GM19043 (cell line): ENCODE data around the gene FSD1.
"Not testable (repeated sequence)": the region's sequence is repeated elsewhere in the genome, so short reads cannot be mapped to it uniquely, and the experiment has no call there.

Experiments used
- ATAC-seq: cut with Tn5 transposase; IDR thresholded peaks from one replicate; pipeline ENCODE4 v1.9.1; 2021; ENCODE audit warnings: low read depth; ENCODE audit not compliant: unreplicated experiment

FSD1 gene

DNA sequence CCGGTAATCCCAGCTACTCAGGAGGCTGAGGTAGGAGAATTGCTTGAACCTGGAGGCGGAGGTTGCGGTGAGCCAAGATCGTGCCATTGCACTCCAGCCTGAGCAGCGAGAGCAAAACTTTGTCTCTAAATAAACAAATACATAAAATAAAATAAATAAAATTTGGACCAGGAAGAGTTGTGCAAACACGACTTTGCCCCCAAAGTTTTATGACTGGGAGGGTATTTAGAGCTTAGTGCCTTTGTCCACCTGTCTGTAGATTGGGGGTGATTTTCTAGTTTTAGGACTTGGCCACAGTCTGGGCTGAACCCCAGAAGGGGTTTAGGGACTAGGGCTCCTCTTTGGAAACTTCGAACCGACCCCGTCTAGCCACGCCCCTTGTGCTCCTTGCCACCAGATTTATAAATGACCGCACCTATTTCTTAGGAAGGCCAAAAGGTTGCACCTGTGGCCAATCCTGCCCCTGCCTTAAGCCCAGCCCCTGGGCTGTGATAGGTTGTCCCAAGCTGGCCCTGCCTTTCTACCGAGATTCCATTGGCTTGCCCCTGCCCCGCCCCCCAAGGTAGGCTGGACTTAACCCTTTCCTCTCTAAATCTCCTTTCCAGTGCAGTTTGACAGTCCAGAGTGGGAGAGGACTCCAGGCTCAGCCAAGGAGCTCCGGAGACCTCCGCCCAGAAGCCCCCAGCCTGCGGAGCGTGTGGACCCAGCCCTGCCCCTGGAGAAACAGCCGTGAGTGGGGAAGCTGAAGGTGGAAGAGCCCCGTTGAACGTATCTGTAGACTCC lies 20.0 kb upstream of the FSD1 start:
- no peak for ATAC-seq

DNA sequence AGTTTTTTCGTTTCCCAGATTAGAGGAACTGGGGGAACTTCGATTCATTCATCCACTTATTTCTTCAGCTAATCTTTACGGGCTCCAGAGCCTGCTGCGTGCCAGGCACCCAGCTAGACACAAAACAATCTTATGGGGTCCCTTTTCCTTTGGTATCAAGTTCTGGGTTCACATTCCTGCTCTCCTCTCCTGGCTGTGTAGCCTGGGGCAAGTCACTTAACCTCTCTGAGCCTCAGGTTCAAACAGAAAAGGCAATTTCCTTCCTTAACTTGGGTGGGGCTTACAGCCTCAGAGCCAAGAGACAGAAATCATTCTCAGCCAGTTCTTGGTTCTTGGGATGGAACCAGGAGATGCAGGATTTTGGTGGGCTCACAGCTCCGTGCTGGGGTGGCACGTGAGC lies 19.4 kb upstream of the FSD1 start:
- ATAC-seq = no peak

DNA sequence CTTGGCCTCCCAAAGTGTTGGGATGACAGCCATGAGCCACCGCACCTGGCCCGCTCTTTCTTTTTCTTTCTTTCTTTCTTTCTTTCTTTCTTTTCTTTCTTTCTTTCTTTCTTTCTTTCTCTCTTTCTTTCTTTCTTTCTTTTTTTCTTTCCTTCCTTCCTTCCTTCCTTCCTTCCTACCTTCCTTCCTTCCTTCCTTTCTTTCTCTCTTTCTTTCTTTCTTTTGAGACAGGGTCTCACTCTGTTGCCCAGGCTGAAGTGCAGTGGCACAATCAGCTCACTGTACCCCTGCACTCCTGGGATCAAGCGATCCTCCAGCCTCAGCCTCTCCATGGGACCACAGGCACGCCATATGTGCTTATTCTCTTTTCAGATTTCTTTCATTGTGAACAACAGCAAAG lies 18.3 kb upstream of the FSD1 start:
- ATAC-seq = not testable (repeated sequence)

DNA sequence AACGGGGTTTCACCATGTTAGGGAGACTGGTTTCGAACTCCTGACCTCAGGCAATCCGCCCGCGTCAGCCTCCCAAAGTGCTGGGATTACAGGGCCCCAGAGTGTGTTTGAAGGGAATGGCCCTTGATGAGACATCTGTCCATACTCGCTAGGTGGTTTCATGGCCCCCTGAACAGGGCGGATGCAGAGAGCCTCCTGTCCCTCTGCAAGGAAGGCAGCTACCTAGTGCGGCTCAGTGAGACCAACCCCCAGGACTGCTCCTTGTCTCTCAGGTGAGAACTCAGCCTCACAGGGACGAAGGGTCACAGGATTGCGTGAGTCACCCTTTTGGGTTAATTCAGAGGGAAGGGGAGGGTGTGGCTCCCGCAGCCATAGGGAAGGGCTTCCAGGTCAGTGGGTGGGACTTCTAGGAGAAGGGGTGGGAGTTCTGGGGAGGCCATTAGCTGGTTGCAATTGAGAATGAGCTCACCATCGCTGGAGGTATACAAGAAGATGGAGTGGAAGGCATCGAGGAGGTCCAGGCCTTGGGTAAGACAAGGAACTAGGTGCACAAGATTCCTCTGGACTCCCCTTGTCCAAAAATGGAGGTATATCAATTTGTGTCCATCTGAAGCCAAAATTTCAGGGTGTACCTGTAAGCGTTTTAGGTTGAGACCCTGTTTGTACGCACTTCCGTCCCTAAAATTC lies 16.2 kb upstream of the FSD1 start:
- ATAC-seq = no peak

DNA sequence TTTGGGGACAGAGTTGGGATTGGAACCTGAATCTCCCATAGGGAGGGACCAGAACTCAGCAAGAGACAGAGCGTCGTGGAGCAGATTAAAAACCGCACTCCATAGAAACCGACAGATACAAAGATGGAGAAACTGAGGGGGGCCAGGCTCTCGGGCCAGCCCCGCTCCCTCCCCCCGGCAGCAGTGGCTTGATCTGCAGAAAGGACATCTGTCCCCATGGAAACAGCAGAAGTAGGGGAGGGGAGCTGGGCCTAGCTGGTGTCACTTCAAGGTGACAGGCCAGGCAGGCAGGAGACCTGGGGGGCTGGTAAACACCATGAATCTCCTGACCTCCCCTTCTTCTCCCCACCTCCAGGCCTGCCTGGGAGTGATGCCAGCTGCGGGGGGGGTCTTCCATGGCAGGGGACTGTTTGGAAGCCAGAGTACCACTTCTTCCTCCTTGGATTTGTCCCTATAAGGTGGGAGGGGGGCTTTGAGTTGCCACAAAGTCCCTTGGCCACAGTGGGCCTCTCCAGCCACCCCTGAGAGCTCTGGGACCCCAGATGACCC lies 13.1 kb upstream of the FSD1 start:
- ATAC-seq = no peak

DNA sequence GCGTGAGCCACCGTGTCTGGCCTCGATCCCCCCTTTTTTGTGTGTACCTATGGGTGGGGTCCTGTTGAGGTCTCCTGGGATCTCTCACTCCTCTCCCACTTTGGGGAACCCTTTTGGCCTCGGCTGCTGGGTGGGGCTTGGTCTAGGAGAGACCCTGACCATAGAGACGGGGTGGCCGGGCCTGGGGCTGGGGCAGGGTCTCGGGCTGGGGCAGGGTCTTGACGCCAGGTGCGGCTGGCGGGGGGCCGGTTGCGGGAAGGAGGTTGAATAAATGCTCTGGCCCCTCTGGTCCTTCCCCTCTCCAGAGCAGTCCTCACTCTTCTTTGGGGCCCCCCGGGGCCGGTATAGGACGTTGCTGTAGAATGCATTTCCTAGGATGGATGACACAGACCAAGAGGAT lies 11.9 kb upstream of the FSD1 start:
- no peak for ATAC-seq

DNA sequence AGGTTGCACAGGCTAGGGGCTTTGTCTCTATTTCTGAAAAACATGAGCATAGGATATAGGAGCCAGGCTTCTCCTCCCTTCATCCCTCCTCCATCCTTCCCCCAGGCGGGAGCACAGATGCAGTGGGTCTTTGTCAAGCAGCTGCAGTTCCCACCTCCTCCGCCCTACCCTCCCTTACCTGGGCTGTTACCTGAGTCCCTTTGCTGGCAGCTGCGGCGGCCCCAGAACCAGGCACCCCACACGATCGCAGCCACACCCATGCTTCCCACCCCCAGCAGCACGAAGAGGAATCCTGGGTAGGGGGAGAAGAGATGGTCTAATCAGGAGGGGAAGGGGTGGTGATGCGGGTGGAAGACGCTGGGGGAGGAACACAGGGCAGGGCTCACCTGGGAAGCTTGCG lies 10.0 kb upstream of the FSD1 start:
- no peak for ATAC-seq

DNA sequence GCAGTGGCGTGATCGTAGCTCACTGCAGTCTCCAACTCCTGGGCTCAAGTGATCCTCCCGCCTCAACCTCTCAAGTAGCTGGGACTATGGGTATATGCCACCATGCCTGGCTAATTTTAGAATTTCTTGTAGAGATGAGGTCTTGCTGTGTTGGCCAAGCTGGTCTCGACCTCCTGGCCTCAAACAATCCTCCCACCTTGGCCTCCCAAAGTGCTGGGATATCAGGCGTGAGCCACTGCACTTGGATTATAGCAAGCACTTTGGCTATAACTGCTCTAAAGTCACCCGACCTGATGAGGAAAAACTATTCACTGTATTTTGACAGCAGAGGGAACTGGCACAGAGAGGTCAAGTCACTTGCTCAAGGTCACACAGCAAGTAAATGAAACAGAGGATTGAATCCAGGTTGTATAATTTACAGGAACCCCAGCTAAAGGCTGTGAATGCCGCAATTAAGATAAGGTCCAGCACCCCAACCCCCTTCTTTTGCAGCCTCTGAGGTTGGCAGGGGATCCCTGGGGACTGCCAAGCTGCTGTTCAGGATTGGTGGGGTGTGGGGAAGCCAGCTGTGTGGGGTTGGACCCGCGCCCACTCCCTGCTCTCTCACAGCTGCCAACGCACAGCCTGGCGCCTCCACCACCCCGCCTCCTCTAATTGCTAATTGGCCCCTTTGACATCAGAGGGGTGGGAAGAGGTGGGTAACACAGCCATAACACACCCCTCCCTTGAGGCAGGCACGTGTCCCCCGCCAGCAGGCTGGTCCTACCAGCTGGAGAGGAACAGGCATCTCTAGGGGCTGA lies 8.2 kb upstream of the FSD1 start:
- no peak for ATAC-seq

DNA sequence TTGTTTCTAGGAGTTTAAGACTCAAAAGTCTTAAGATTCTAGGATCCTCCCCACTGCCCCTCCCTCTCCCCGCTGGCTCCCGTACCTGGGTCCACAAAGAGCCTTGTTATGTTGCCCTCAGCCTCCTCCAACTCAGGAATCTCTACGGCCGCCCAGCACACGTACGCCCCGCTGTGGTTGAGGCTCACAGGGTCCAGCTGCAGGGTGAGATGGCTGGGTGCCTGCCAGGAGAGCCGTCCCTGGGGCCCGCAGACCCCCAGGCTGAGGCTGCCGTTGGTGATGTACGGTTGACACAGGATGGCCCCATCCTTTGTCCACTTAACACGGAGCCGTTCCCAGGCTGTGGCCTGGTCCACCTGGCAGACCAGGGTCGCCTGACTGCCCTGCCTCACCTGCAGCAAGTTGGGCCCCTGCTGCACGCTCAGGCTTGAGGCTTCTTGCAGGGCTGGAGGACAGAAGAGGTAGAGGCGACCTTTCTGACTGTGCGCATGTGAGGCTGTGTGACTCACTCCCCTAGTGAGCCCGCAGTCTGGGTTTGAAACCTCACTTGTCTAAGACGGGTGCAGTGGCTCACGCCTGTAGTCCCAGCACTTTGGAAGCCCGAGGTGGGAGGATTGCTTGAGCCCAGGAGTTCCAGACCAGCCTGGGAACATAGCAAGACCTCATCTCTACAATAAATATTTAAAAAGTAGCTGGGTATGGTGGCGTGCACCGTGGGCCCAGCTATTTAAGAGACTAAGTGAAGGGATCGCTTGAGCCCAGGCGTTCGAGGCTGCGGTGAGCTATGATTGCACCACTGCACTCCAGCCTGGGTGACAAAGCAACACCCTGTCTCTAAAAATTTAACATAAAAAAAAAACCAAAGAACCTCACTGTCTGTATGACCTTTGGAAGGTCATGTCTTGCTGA lies 6.2 kb upstream of the FSD1 start:
- ATAC-seq = no peak

DNA sequence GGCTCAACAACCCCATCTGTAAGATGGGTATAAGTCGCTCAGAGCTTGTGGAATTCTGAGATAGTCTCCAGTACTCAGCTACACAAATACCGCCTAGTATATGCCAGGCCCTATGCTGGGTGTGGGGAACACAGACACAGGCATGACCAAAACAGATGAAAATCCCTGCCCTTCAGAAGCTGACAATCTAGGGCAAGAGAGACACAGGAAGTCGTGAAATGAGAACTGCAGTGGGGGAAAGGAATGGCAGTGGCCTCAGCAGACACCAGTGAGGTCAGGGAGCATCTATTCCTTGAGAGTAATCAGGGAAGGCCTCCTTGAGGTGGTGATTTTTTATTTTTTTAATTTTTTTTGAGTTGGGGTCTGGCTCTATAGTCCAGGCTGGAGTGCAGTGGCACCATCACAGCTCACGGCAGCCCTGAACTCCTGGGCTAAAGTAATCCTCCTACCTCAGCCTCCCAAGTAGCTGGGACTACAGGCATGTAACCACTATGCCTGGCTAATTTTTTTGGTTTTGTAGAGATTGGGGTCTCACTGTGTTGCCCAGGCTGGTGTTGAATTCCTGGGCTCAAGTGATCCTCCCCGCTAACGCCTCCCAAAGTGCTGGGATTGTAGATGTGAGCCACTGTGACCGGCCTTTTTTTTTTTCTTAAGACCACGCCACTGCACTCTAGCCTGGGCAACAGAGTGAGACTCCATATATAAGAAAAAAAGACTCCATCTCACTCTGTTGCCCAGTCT lies 5.4 kb upstream of the FSD1 start:
- ATAC-seq = no peak

DNA sequence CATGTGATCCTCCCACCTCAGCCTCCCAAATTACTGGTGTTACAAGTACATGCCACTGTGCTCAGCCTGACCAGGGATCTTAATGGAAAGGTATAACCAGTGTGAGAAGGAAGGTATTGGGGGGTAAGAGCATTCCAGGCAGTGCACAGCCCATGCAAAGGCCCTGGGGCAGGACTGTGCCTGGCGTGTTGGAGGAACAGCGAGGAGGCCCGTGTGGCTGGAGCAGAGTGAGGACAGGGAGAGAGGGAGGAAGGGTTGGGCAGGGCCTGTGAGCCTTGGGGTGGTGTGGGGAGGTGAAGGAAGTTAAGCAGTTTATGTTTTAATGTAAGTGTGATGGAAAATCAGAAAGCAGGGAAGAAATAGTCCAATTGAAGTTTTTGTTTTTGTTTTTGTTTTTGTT lies 3.8 kb upstream of the FSD1 start:
- no peak for ATAC-seq

DNA sequence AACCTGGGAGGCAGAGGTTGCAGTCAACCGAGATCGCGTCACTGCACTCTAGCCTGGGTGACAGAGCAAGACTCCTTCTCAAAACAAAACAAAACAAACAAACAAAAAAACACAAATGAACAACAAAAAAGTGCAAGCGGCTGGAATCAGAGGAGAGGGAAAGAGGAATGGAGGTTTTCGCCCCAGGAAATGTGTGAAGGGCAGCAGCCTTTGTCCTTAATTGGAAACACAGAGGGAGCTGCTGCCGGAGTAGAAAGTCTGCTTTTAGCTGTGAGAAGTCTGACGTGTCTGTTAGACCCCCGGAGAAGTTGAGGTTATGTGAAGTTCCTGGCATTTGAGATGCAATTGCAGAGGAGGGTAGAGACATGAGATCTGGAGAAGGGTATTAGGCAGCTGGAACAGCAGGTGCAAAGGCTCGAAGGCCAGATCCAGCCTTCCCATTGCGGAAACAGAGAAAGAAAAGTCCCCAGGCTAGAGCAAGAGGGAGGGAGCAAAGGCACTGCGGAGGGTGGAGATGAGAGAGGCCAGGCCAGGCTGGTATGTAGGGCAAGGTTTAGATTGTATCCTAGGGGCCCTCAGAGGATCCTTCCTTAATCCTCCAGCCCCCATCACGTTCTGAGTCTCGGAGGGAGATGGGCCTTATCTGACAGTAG lies 2.7 kb upstream of the FSD1 start:
- no peak for ATAC-seq

DNA sequence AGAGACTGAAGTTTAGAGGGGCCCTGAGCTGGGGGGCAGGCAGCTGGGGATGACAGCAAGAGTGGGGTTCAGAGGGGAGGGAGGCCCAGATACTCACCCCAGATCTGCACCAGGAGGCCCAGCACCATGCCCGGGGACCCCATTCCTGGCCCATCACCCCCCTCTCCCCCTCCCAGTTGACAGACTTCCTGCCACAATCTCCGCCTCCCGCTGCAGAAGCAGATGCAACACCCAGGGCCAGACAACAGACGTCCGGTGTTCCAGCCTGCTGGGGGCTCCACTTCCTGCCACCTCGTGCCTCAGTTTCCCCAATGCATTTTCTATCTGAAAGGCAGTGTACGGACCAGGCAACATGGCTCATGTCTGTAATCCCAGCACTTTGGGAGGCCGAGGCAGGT lies 2.2 kb upstream of the FSD1 start, which contains the start of gene TMIGD2:
TMIGD2 (minus strand) TSS at position 147 of the 398 bp plus-strand sequence; CDS start at position 143, 4 bp downstream.
- no peak for ATAC-seq

DNA sequence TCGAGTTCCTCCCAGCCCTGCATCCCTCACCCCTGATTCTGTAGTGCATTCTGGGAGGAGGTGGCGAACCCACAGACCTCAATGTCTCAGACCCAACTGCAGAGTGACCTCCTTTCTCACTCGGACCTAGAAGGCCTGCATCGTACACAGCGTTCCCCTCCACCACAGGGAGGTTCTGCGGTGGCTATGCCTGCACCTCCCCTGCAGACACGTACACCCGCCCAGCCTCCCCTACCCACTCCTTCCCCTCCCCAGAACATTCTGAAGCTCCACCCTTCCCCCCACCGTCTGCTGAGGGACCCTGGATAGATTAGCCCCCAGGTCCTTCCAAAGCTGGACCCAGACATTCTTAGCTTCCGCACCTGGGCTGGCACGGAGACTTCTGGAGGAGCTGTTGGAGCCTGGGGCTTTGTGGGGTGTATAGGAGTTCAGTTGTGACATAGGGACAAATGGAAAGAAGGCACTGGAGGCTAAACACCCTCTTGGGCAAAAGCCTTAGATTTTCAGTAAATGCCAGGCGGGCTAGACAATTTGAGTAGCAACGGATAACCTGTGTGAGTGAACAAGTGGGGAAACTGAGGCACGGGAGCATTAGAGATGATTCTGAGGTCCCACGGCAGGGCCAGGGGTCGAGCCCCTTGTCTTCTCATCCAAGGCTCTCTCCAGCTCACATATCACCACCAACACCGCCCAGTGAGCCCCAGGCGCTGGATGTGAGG lies 420 bp upstream of the FSD1 start:
- no peak for ATAC-seq

DNA sequence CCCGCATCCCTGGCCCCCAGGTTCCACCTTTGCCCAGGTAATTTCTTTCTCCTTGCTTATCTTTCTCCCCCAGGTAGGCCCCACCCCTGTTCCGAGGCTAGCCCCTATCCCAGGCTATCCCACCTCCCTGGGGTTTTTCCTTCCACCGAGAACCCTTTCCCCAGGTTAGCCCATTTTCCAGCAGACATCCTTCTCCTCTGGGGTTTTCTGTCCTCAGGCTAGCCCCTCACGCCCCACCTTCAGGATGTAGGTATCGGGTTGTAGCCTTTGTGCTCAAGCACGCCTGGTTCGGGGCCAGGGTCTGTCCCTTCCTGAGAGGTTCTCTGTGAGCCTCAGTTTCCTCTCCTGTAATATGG lies 837 bp downstream of the FSD1 start:
- no peak for ATAC-seq

DNA sequence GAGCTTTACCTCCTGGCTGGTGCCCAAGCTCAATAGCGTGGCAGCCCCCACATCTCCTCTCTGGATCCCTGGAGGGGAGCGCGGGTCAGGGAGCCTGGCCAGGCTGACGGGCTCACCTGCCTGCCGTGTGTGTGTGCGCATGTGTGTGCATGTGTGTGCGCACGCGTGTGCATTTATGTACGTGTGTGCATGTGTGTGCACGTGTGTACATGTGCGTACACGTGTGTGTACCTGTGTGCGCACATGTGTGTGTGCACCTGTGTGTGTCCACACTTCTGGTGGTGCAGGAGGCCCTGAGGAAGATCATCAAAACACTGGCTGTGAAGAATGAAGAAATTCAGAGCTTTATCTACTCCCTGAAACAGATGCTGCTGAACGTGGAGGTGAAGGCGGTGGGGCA lies 1.3 kb downstream of the FSD1 start:
- no peak for ATAC-seq

DNA sequence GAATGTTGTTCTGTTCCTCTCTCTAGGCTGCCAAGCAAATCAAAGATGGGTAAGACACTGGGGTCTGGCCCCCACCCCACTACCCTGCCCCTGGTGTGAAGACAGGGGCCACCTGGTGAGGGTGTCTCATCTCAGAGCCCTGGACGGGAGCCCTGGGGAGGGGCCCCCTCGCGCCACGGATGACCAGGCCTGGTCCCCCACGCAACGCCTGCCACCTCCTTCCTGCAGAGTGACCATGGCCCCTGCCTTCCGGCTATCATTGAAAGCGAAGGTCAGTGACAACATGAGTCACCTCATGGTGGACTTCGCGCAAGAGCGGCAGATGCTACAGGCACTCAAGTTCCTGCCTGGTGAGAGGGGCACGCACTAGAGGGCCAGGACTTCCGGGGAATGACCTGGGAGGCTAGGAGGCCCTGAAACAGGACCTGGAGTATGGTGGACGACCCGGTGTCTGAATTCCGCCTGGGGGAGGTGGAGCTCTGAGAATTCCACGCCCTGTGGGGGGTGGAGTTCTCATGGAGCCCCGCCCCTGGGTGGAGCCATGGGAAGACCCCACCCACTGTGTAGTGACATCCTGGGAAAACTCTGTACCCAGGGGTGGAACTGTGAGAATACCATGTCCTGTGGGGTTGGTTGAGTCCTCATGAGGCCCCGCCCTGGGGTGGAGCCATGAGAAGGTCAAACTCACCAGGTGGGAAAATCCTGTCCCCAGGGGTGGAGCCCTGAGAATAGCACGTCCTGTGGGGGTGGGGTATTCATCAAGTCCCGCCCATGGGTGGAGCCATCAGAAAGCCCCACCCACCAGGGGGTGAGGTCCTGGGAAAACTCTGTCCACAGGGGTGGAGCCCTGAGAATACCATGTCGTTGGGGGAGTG lies 6.1 kb downstream of the FSD1 start:
- no peak for ATAC-seq
